GM10266 (cell line): ENCODE results near the gene ARHGAP27.

ENCODE experiments used
- DNase-seq: peaks from one replicate; pipeline ENCODE4 v3.0.0; 2012; ENCODE audit errors: extremely low spot score
- TF ChIP-seq, protein P1 (sequence below): IDR thresholded peaks from 2 replicates; pipeline ENCODE4 v1.5.1; 2012; ENCODE audit warnings: mild to moderate bottlenecking, low read depth; ENCODE audit not compliant: control insufficient read depth, insufficient read depth; ENCODE audit errors: missing control alignments

The ARHGAP27 gene

GRCh38 chr17:45364531-45365390, 67.9 kb downstream of the ARHGAP27 start:
- no peak for DNase-seq
- TF ChIP-seq, protein P1, sequence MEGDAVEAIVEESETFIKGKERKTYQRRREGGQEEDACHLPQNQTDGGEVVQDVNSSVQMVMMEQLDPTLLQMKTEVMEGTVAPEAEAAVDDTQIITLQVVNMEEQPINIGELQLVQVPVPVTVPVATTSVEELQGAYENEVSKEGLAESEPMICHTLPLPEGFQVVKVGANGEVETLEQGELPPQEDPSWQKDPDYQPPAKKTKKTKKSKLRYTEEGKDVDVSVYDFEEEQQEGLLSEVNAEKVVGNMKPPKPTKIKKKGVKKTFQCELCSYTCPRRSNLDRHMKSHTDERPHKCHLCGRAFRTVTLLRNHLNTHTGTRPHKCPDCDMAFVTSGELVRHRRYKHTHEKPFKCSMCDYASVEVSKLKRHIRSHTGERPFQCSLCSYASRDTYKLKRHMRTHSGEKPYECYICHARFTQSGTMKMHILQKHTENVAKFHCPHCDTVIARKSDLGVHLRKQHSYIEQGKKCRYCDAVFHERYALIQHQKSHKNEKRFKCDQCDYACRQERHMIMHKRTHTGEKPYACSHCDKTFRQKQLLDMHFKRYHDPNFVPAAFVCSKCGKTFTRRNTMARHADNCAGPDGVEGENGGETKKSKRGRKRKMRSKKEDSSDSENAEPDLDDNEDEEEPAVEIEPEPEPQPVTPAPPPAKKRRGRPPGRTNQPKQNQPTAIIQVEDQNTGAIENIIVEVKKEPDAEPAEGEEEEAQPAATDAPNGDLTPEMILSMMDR, result no peak

DNA sequence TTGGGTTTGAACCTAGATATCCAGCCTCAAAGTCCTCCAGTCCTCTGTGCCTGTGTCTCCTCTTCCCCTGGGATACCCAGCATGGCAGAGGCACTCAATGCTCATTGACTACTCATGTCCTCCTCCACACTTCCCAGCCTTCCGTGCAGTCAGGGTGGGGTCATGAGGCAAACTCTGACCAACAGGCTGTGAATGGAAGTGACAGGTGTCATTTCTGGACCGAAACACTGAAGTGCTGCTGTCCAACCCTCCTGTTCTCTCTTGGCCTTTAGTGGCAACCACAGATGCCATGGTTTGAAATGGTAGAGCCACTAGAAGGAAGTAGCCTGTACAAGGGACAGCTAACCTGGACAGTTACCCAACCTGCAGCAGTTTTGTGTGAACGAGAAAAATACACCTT, 69.2 kb downstream of the ARHGAP27 start:
- no peak for DNase-seq
- TF ChIP-seq, protein P1, result no peak

GRCh38 chr17:45361976-45362375, 70.7 kb downstream of the ARHGAP27 start:
- DNase-seq, result no peak
- TF ChIP-seq, protein P1, result no peak

- TF ChIP-seq, protein P1, result no peak
Measured at GRCh38 chr17:45361451-45361850, 71.2 kb downstream of the ARHGAP27 start.

GRCh38 chr17:45357364-45357997, 75.2 kb downstream of the ARHGAP27 start:
- TF ChIP-seq, protein P1, result no peak
- DNase-seq, result peak; percentile 48

More at GRCh38 chr17:45361451-45361850, 71.2 kb downstream of the ARHGAP27 start:
- no peak for DNase-seq

- DNase-seq, result no peak
- TF ChIP-seq, protein P1, result no peak
Measured at GRCh38 chr17:45355087-45355486, 77.6 kb downstream of the ARHGAP27 start.

DNA sequence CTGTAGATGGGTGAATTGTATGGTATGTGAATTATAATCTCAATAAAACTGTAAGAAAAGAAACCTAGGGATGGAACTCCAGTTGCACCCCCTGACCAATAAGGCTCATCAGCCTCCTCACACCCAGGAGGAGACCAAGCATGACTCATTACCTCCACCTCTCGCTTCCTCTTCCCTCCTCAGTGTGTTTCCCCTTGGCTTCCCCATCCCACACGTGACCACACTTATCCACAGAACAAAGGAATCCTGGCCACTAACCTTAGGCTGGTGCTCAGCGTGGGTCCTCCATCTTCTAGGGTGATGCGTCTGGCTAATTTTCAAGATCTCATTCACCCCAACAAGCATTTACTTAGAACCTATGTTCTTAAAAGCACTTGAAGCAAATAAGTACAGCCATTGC, 79.6 kb downstream of the ARHGAP27 start:
- DNase-seq, result peak; percentile 64

More for the DNA sequence above, 79.6 kb downstream of the ARHGAP27 start:
- TF ChIP-seq, protein P1, result no peak
